NCI-H345 treated with DMSO at 0.1 percent for 48 hours (cell line): ENCODE results near the gene SH2D3C.
A peak's percentile ranks its signal among the peaks of the same experiment; 100 is the strongest.
"Not testable (repeated sequence)": the region's sequence is repeated elsewhere in the genome, so short reads cannot be mapped to it uniquely, and the experiment has no call there.

Experiments
- DNase-seq: peaks from one replicate; lab custom pipeline; 2025; ENCODE audit not compliant: unreplicated experiment; lab: John Stamatoyannopoulos, UW

SH2D3C gene

GRCh38 chr9:127767909-127768331, 10.5 kb downstream of the SH2D3C start:
- no peak for DNase-seq

GRCh38 chr9:127767410-127767809, 11.1 kb downstream of the SH2D3C start:
- DNase-seq, result no peak

- no peak for DNase-seq
These were observed 13.0 kb downstream of the SH2D3C start for GRCh38 chr9:127765418-127765817.

- DNase-seq, result no peak
These were observed 14.5 kb downstream of the SH2D3C start for GRCh38 chr9:127763918-127764384.

- DNase-seq, result no peak
These were observed 16.3 kb downstream of the SH2D3C start for GRCh38 chr9:127762111-127762676.

- no peak for DNase-seq
These were observed 16.9 kb downstream of the SH2D3C start for GRCh38 chr9:127761491-127761956.

GRCh38 chr9:127761061-127761460, 17.4 kb downstream of the SH2D3C start:
- no peak for DNase-seq

GRCh38 chr9:127758843-127759242, 19.6 kb downstream of the SH2D3C start:
- no peak for DNase-seq

GRCh38 chr9:127756776-127757175, 21.7 kb downstream of the SH2D3C start:
- not testable (repeated sequence) for DNase-seq

GRCh38 chr9:127756233-127756632, 22.2 kb downstream of the SH2D3C start:
- DNase-seq, result no peak

- peak; percentile 23 for DNase-seq
These were observed 23.1 kb downstream of the SH2D3C start for GRCh38 chr9:127755061-127756060.

GRCh38 chr9:127754099-127755060, 24.1 kb downstream of the SH2D3C start:
- DNase-seq, result peak; percentile 30

GRCh38 chr9:127753622-127754021, 24.8 kb downstream of the SH2D3C start:
- no peak for DNase-seq

- DNase-seq, result no peak
These were observed 25.3 kb downstream of the SH2D3C start for GRCh38 chr9:127753148-127753547.

- DNase-seq, result no peak
These were observed 27.0 kb downstream of the SH2D3C start for GRCh38 chr9:127751269-127752054.

GRCh38 chr9:127749090-127749787, 29.2 kb downstream of the SH2D3C start:
- no peak for DNase-seq

- no peak for DNase-seq
These were observed 31.4 kb downstream of the SH2D3C start for GRCh38 chr9:127746959-127747569.

GRCh38 chr9:127744398-127745110, 33.9 kb downstream of the SH2D3C start:
- DNase-seq, result no peak
